ENCODE measurements around the gene TRAPPC6A. TPM values are rescaled to one million over a fixed set of nuclear protein-coding genes. Genes with fewer than 3 reads are reported as not detected.

TRAPPC6A gene
- total and polyA plus RNA-seq, 4 donors, result 14.0 to 38.4 (median 26.2) TPM

GRCh38 chr19:45126654-45127053 is 51.4 kb downstream of the TRAPPC6A start:
- WGBS, 2 donors, result 93 to 96% methylated on average over 7 of the region's 7 CpGs
- no peak overlapping the region for H3K9ac ChIP-seq (ENCODE audit: insufficient read depth in 1 of 2, low read length in 2 of 2)
- no peak for TF ChIP-seq CTCF (IDR thresholded peaks at IDR 0.05; ENCODE audit: control extremely low read depth, extremely low read depth)
- H3K27ac ChIP-seq (ENCODE audit: low read depth in 1 of 2, low read length in 1 of 2), result no peak overlapping the region
- no peak overlapping the region for H3K4me3 ChIP-seq
- H3K27me3 ChIP-seq (ENCODE audit: control insufficient read depth in 3 of 3, insufficient read depth in 3 of 3, low read length in 2 of 3), result no peaks in the 10 kb centered on the region
- no peaks in the 10 kb centered on the region for H3K9me3 ChIP-seq (ENCODE audit: control insufficient read depth in 4 of 4, insufficient read depth in 3 of 4, low read length in 3 of 4)
- peaks cover 0 to 4% (median 0%) of the 10 kb centered on the region in 5 donors for H3K4me1 ChIP-seq (ENCODE audit: control insufficient read depth in 5 of 5, insufficient read depth in 5 of 5, low read length in 5 of 5)
- H3K36me3 ChIP-seq (ENCODE audit: control insufficient read depth in 4 of 4, insufficient read depth in 4 of 4, low read length in 4 of 4), result no peaks in the 10 kb centered on the region
- no peak for ATAC-seq (ENCODE audit: insufficient read depth, low FRiP score)
- no peak for DNase-seq

GRCh38 chr19:45125975-45126493 is 52.0 kb downstream of the TRAPPC6A start:
- TF ChIP-seq CTCF (IDR thresholded peaks at IDR 0.05; ENCODE audit: control extremely low read depth, extremely low read depth), result peak; percentile 56
- Histone ChIP-seq H3K27ac (ENCODE audit: low read depth in 1 of 2, low read length in 1 of 2) (no peak overlapping the region), H3K4me1 (ENCODE audit: control insufficient read depth in 5 of 5, insufficient read depth in 5 of 5, low read length in 5 of 5) (peaks cover 0 to 5% (median 0%) of the 10 kb centered on the region in 5 donors), H3K36me3 (ENCODE audit: control insufficient read depth in 4 of 4, insufficient read depth in 4 of 4, low read length in 4 of 4) (no peaks in the 10 kb centered on the region), H3K9me3 (ENCODE audit: control insufficient read depth in 4 of 4, insufficient read depth in 3 of 4, low read length in 3 of 4) (no peaks in the 10 kb centered on the region), H3K4me3 (no peak overlapping the region), H3K9ac (ENCODE audit: insufficient read depth in 1 of 2, low read length in 2 of 2) (no peak overlapping the region), H3K27me3 (ENCODE audit: control insufficient read depth in 3 of 3, insufficient read depth in 3 of 3, low read length in 2 of 3) (no peaks in the 10 kb centered on the region)
- DNase-seq (peak in 2 of 3 donors; percentile 32 to 43), ATAC-seq (ENCODE audit: insufficient read depth, low FRiP score) (peak; percentile 77)
- WGBS, 2 donors, result 56 to 63% methylated on average over 12 of the region's 12 CpGs

GRCh38 chr19:45125360-45125759 is 52.7 kb downstream of the TRAPPC6A start:
- Histone ChIP-seq H3K9ac (ENCODE audit: insufficient read depth in 1 of 2, low read length in 2 of 2) (no peak overlapping the region), H3K27me3 (ENCODE audit: control insufficient read depth in 3 of 3, insufficient read depth in 3 of 3, low read length in 2 of 3) (no peaks in the 10 kb centered on the region), H3K9me3 (ENCODE audit: control insufficient read depth in 4 of 4, insufficient read depth in 3 of 4, low read length in 3 of 4) (no peaks in the 10 kb centered on the region), H3K4me3 (no peak overlapping the region), H3K27ac (ENCODE audit: low read depth in 1 of 2, low read length in 1 of 2) (no peak overlapping the region), H3K36me3 (ENCODE audit: control insufficient read depth in 4 of 4, insufficient read depth in 4 of 4, low read length in 4 of 4) (no peaks in the 10 kb centered on the region), H3K4me1 (ENCODE audit: control insufficient read depth in 5 of 5, insufficient read depth in 5 of 5, low read length in 5 of 5) (peaks cover 0 to 7% (median 0%) of the 10 kb centered on the region in 5 donors)
- DNase-seq (no peak), ATAC-seq (ENCODE audit: insufficient read depth, low FRiP score) (no peak)
- no peak for TF ChIP-seq CTCF (IDR thresholded peaks at IDR 0.05; ENCODE audit: control extremely low read depth, extremely low read depth)
- 95 to 98% methylated on average over 9 of the region's 9 CpGs for WGBS, 2 donors

- no peaks in the 10 kb centered on the region for H3K9me3 ChIP-seq (ENCODE audit: control insufficient read depth in 4 of 4, insufficient read depth in 3 of 4, low read length in 3 of 4)
- 75% methylated on average over 6 of the region's 6 CpGs for WGBS, 2 donors
- peaks cover 0 to 7% (median 0%) of the 10 kb centered on the region in 5 donors for H3K4me1 ChIP-seq (ENCODE audit: control insufficient read depth in 5 of 5, insufficient read depth in 5 of 5, low read length in 5 of 5)
- TF ChIP-seq CTCF (IDR thresholded peaks at IDR 0.05; ENCODE audit: control extremely low read depth, extremely low read depth), result no peak
- no peaks in the 10 kb centered on the region for H3K36me3 ChIP-seq (ENCODE audit: control insufficient read depth in 4 of 4, insufficient read depth in 4 of 4, low read length in 4 of 4)
- no peak overlapping the region for H3K27ac ChIP-seq (ENCODE audit: low read depth in 1 of 2, low read length in 1 of 2)
- no peak overlapping the region for H3K4me3 ChIP-seq
- no peaks in the 10 kb centered on the region for H3K27me3 ChIP-seq (ENCODE audit: control insufficient read depth in 3 of 3, insufficient read depth in 3 of 3, low read length in 2 of 3)
- no peak overlapping the region for H3K9ac ChIP-seq (ENCODE audit: insufficient read depth in 1 of 2, low read length in 2 of 2)
- DNase-seq, result no peak
- no peak for ATAC-seq (ENCODE audit: insufficient read depth, low FRiP score)
These were observed 54.0 kb downstream of the TRAPPC6A start for GRCh38 chr19:45124021-45124420.
